CD4-positive, alpha-beta T cell treated with Interleukin-12 subunit alpha and Interleukin-12 subunit beta, for 1 hour (primary cell): ENCODE data around the gene TNNT2.

Source experiments
- DNase-seq: peaks from one replicate; pipeline ENCODE4 v3.0.0-alpha.2; 2020

TNNT2 gene

DNA sequence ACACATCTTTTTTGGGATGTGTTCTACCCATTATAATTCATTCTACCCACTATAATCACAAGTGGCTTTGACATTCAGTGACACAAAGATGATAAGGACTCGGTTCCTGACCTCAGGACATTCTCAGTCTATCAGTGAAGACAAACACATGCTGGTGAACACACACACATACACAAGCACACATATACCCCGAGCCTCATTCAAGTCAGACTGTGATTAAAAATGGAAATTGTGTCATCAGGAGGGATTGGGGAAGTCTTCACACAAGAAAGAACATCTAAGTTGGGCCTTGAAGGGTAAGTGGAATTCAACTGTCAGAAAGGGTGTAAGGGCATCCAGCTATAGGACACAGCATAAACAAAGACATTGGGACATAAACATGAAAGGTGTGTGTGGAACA lies 24.2 kb upstream of the TNNT2 start:
- no peak for DNase-seq

DNA sequence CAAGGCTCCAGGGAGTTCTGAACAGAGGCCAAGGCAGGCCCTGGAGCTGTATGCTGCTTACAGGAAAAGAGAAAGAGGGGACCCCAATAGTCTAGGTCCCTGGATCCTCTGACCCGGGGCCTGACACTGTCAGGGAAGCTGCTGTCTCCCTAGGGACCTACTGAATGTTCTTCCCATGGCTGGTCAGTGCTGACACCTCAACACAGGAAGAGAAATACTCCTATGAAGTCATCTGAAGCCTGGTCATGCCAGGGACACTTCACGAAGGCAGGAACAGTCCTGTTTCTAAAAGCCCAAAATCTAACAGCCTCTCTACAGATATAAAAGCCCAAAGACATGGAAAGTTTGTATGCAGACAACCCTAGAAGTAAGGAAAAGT lies 23.4 kb upstream of the TNNT2 start:
- DNase-seq, result no peak

DNA sequence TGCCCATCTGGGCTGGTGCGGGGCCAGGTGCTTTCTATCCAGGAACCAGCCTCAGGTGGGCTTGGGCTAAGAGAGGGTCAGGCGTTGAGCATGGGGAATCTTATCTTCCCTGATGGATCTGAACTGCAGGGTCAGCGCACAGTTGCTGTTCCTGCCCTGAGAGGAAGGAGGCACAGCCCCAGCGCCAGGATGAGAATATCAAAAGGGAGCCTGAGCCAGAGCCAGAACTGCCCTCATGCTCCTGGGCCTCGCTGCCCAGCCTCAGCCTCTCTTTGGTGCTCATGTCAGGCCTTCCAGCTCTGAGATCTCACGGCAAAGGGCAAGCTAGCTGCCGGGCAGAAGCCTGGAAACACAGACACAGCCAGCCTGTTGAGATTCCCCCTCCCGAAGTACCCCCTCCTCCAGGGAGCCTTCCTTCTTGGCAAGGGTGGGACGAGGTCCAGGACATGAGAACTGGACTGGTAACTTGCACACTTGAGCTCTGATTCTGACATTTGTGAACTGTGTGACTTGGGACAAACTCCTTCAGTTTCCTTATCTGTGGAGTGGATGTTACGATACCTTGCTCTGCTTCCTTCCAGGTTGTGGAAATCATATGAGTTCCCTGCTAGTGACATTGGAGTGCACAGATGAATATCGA lies 22.9 kb upstream of the TNNT2 start:
- no peak for DNase-seq

DNA sequence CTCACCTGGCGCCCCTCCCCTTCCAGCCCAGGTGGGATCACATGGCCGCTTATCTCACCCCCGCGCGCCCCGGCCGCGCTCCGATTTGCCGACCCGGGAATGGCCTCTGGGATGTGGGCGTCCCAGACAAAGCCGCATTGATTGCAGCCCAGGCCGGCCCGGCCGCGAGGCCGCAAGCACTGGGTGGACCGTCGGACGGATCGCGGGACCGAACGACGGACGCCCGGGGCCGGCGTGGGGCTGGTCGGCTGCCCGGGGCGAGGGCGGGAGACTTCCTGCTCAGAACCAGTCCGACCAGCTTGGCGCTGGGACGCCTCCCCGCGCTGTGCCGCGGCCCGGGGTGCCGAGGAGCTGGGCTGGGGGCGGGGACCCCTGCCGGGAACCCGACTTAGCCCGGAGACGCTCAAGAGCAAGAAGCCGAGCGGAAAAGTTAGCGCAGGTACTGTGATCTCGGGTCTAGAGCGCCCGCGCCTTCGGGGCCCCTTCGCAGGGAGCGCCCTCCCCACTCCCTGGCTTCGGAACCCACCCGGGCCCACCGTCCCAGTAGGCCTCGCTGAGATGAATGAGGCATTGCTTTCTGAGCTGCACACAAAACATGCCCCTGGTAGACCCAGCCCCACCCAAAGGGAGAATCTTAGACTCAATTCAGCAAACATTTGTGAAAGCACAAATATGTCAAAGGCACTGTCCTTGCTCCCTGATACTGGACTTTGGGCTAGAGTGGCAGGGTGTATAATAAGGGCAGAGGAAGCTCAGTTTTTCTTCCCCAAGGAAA lies 22.1 kb upstream of the TNNT2 start:
- no peak for DNase-seq

DNA sequence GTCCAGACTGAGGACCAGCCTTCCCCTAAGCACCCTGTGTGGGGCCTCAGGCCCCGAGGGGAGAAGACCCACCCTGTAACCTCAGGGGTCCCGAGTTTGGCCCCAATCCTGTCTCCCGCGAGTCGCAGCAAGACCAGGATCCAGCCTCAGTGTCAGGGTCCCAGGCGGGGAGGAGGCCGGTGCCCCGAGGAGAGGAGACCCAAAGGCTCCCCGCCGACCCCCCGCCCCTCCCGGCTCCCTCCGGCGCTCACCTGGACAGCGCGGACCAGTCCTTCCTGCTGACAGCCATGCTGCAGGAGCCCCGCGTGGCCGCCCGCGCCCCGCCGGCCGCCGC lies 21.5 kb upstream of the TNNT2 start, which contains the start of gene LAD1:
LAD1 (minus strand) TSS at position 307 of the 334 bp plus-strand sequence; CDS start at position 289, 18 bp downstream.
- no peak for DNase-seq

DNA sequence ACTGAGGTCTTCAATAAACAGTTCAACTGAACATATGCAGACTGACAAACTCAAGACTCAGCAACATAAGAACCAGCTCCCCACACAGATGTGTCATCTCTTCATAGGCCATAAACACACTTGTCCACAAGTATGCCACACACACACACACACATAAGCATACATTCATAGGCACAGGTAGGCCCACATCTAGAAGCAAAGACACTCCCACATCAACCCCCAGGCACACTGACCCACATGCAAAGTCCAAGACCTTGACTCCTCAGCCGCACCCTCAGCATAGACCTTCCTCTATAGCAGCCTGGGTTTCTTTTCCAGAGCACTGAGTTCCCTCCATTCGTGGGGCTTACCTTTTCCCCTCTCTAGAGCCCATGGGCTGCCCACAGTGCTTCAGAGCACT lies 20.2 kb upstream of the TNNT2 start:
- no peak for DNase-seq

DNA sequence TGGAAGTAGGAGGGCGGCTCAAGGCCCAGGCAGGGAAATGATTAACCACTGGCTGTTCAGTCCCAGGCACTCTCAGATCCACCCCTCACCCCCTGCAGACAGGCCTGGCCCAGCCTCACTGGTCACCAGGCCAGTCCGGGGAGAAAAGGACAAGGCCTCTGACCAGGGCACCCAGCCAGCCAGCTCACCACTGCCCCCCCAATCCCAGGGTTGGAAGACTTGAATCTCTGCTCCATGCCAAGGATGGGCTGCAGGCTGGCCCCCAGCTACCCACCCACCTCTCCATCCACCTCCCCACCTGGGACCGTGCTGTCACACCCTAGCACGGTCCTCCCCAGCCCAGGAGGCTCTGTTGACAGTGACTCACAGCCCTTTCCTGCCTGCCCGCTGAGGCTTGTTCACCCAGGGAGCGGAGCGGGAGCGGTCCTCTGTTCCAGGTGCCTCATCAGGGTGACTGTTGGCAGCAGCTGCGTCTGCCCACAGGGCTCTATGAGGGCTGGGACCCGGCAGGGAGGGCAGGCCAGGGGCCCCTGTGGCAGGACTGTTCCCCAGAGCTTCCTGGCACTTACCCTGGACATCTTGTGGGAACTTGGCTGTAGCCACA lies 19.5 kb upstream of the TNNT2 start:
- DNase-seq, result no peak

DNA sequence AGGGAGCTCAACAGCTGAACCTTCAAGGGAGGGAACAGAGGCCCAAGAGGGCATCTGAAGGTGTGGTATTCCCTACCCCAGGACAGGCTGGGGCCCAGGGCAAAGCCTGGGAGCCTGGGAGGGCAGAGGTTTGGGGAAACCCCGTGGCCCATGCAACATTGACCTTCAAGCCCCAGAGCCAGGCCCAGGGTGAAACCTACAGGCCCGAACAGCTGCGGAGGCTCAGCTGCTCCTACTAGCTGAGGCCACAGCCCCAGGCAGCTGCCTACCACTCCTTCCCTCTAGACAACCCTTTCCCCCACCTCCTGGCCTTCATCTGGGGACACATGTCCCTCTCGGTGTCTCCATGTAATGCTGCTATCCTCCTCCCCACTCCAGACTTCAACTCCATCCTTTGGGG lies 18.5 kb upstream of the TNNT2 start:
- DNase-seq, result no peak

DNA sequence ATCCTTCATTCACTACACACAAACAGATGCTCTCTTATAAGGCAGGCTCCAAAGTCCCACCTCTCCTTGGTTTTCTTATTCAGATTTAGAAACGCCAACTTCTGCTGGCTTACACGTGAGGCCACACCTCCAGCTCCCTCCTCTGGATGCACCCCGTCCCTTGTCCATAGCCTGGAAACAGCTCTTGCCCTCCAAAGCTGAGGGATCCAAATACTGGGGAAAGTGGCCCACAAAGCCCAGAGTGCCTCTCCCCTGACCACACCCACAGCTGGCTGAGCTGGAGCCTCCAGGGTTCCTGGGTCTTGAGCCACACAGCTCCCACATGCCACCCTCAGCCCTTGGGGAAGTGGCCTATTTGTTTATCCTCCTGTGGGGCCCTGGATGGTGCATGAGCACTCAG lies 17.1 kb upstream of the TNNT2 start:
- DNase-seq, result no peak

DNA sequence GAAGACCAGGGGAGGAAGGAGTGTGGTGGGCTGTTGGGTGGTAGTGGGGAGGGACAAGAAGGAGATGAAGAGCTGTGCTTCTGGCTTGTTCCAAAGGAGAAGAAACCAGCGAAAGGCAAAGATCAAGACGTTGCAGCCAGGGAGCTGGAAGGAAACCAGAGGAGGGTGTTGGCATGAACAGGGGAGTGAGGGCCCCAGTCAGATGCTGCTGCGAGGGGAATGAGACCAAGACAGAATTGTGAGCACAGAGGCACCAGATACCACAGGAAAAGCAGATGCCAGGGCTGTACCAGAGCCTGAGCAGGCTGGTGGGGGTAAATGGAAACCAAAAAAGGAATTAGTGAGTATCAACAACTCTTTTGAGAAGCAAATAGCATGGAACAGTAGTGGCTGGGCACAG lies 15.6 kb upstream of the TNNT2 start:
- DNase-seq, result no peak

DNA sequence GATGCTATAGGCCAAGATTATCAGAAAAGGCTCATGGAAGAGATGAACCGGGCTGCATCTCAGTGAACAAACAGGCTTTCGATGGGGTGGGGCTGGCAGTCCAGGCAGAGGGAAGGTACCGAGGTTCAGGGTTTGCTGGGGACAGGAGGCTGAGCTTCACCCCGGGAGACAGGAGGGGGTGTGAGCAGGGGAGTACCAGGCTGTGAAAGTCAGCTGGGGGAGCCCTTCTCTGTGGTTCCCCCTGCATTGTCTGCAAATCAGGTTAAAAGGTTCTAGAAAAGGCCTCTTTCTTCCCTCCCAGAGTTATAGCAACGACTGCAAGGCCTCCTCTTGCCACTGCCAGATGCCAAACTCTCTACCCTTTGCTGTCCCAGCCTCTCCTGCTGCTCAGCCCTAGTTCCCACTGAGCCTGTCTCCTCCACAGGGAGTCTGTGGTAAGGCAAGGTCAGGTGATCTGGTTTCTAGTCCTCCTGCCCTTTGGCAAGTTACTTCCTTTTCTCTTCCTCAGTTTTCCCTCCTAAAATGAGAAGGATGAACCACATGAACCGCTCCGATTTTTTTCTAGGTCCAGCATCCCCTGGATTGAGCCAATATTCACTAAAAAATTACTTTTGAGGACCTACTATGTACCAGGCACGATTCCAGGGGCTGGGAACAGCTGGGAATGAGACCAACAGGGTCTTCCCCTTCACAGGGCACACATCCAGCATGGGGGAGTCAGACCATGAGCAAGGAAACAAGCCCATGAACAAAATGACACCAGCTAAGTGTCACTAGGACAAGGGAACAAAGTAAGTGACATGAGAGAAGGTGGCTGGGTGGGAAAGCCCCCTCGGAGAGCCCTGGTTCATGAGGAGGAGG lies 14.4 kb upstream of the TNNT2 start:
- DNase-seq, result no peak

DNA sequence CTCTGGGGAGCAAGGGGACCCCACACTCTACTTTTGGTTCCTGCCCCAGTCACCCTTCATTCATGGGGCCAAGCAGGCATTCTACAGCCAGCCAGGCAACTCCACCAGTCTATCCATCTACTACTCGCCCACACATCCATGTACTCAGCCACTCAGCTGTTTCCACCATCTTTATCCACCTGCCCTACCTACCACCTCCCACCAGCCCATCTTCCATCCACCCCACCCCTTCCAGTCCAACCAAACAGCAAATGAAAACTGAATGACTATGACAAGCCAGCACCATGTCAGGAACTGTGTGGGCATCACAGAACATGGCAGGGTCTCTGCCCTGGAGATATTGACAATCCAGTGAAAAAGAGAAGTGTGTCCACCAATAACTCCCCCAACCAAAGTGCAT lies 13.7 kb upstream of the TNNT2 start:
- DNase-seq, result no peak

DNA sequence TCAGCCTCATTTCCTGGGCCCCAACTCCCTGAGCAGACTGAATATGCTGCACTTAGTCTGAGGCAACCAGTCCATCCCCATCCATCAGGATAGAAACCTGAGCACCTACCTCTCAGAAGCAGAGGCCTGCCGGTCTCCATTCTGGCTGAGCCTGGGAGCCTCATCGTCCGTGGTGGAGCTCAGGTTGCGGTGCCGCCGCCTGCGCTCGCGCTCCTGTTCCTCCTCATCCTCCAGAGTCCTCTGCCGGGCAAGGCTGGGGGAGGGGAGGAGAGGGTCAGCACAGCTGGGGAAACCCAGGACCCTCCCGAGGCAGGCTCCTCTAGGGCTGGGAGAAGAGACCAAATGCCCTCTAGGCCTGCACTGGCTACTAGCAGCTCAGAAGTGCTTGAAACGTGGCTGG lies 11.6 kb upstream of the TNNT2 start:
- DNase-seq, result no peak

DNA sequence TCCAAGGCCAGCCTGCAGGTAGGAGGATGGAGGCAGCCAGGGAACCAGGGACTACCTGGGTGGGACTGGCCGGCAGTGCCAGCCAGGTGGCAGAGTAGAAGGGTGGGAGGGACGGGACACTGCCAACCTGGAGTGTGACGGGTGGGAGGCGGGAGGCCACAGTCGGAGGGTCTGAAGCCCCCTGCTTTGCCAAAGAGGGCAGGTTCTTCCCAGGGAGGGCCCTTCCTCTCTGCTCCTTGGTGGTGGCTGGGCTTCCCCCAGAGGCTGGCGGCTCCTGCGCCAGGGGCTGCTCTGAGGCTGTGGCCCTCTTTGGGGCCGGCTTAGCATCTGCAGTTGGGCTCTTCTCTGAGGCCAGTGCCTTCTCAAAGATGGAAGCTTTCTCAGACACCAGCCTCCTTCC lies 8.7 kb upstream of the TNNT2 start:
- DNase-seq, result no peak

DNA sequence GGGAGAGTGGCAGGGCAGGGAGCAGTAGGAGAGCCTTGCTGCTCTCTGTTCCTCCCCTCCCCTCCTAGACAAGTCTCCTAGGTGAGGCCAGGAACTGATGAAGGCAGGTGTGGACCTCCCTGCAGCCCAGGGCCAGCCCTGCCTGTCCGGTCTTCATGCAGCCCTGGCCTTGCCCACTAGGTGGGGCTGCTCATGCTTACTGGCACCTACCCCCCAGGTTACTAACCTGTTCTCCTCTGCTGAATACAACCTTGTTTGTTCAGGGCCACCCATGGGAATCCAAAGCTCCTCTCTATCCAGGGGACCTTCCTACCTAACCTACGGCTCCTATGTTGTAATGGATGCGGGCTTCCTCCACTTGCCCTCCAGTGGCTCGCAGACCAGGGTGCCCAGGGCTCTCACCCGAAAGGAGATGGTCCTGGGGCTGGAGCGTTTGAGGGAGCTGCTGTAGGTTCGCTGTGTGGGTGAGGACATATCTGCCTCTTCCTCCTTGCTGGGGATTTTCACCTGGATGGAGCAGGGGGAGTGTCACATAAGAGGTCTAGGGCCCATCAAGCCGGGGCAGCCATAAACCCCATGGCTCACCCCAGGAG lies 7.9 kb upstream of the TNNT2 start:
- peak; percentile 12 for DNase-seq

DNA sequence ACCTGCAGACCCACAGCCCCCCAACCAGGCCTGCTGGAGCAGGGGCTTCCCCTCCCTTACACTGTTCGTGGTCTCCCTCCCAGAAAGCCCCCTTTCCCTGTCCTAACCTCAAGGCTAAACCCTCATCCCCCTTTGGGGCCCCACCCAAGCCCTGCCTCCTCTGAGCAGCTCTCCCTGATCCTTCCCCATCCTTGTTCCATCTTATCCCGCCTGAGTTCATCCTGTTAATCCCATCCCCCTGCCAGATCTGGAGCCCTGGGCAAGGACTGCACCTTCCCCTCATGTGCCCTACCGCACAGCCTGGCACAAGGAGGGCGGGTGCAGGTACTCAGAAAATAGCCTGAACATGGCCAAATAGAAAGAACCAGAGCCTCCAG lies 6.9 kb upstream of the TNNT2 start:
- DNase-seq, result no peak

DNA sequence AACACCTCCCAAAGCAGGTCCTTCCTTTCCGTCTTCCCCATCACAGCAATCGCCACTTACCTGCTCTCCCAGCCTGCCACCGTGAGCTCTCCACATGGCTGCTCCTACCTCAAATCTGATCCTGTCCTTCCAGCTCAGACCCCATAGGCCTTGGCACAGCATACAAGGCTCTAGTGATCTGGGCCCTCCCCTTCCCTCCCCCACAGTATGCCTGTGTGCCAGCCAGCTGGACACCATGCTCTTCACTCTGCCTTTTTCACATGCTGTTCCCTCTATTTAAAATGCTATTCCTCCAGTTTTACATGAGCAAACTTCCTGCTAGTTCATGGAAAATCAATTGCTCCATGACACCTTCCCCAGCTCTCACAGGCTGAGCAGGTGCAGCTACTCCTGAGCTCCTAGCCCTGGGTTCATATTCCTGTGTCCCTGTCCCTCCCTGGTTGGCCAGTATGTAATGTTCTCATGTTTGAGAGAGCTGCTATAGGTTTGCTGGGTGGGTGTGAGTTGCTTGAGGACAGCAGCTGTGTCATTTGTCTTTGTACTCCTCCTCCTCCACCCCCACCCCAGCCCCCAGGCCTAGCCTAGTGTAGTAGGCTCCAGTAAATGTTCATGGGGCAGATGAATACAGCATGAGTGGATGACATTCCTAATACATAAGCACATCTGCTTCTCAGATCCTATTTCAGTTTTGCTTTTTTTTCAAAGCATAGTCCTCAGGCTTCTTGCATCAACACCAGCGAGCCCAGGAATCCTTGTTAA lies 6.3 kb upstream of the TNNT2 start:
- DNase-seq, result no peak

DNA sequence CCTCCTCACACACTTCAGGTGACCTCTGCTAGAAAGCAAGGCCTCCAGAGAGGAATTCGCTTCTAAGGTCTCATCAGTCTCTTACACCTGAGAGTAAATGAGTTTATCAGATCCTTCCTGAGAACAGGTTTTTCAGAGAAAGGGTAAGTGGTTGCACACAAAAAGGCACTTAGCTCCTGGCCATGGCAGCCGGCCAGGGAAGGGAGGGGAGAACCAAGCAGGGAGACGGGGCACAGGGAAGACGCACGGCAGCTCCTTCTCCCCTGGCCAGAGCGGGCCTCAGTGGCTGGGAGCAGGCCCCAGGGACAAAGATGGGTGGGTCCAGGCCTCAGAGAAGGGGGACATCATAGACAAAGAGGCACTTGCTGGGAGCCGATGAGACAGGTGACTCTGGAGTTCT lies 3.6 kb upstream of the TNNT2 start:
- DNase-seq, result no peak

DNA sequence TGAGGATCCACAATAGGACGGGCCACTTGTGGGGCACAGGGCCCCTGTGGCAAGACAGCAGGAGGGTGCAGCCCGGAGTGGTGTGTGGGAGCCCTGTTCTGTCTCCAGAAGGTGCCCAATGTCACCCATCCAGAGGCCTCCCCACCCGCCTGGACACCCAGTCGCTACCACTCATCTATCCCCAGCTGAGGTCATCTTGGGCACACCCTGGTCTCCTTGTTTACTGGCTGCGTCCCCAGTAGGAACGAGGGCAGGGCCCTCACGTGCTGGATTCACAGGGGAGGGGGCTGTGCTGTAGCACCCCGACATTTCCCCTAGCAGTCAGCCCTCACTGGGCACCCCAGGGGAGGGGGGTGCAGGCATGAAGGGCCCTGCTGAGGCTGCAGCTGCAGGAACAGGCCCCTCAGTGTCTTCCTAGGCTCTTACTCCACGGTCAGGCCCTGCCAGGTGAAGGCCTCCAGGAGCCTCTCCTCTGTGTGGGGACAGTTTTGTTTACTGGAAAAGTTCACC lies 2.3 kb upstream of the TNNT2 start:
- no peak for DNase-seq

DNA sequence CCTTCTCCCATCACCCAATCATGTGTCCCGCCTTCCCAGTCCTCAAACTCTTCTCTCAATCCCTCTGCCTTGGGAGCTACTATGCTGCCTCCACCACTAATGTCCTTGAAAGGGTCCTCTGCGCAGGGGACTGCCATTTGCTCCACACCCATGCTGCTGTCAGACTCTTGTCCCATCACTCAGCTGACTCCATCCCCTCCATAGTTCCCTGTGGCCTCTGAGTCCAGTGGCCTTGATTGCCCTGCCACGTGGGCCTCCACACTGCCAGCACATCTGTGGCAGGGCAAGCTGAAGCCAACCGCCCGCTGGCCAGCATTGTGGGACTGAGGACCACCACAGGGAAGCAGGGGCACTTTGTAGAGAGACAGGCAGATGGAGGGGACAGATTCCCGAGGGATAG lies 1.3 kb upstream of the TNNT2 start:
- DNase-seq, result no peak

DNA sequence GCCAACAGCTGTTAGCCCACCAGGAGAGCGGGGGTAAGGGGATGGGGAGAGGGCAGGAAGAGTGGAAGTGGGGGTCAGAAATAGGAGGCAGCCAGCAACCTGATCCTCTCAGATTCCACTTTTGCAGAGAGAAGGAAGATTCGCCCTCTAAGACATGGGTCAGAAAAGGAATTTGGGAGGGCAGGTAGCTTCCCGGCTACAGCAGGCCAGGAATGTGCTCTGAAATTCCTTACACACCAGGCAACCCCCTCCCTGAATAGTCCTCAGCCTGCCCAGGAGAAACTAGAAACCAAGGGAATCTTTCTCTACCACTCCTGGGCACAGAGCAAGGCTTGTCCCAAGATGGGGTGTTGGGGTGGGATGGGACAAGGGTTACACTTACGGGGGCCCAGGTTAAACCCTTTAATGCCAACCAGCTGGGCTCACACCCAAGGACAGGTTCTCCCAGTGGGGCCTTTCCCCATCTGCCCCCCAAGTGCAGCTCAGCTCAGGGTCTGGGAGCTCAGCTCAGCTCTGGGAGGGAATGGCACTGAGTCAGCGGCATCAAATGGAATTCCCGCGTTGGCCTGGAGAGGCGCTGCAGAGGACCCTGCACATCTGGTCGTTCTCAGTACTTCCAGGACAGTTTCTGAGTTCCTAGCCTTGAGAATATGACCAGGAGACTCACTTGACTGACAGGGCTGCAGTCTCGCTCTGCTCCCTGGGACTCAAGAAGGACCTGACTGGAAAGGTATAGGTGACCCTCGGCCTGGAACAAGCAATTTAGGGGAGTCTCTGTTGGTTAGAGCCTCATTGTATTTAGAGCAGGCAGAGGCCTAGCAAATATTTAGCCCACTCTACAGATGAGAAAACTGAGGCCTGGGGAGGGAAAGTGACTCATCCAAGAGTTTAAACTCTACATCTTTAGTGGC lies 761 bp downstream of the TNNT2 start:
- DNase-seq, result no peak
